ENCODE results near the gene HASPIN. TPM values are rescaled to one million over a fixed set of nuclear protein-coding genes. Genes with fewer than 3 reads are reported as not detected.

HASPIN gene
- total RNA-seq, 1 donor from 2014 or later, result 2.3 TPM

DNA sequence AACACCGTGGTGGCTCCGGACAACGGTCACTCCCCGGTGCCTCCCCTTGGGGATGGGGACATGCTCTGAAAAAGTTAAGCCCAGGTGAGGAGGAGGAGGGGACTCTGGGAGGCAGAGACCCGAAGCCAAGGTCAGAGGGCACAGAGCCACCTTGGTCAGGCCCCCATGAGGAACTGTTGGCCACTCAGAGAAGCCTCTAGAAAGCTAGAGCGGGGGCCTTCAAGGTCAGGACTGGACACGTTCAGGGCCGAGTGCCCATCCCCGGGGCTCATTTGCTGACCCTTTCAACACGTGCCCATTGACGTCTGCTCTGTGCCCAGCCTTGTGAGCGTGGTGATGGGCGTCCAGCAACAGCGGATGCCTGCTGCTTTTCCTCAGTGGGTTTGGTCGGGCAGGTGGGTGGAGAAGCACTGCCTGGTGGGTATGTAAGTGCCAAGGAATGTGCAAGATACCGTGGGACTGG, 38.2 kb downstream of the HASPIN start:
- peaks cover 8% of the 10 kb centered on the region for H3K9me3 Mint-ChIP-seq (ENCODE audit: unreplicated experiment)

DNA sequence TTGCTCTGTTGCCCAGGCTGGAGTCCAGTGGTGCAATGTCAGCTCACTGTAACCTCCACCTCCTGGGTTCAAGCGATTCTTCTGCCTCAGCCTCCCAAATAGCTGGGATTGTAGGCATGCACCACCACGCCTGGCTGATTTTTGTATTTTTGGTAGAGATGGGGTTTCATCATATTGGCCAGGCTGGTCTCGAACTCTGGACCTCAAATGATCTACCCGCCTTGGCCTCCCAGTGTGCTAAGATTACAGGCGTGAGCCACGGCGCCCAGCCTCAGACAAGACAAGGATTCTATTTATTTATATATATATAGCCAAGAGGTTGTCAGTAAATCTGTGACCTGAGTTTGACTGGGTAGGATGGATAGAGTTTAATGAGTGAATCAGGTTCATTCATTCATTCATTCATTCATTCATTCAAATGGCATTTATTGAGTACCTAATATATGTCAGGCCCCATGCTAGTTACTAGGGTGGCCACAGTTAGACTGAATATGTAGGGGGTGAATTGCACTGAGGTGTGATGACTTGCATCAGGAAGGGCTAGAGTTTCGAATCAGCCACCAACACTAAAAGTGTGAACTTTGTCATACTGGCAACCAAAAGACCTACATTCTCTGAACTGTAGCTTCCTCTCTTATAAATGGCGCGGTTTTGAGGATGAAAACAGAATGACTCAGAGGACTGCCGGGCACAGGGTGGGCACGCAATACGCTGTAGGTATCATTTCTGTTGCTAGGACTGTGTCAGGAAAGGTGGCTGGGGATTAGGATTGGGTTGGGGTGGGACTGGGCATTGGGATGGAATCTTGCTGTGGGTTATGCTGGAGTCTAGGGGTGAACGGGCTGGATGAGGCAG, 39.4 kb downstream of the HASPIN start:
- H3K36me3 Mint-ChIP-seq (ENCODE audit: unreplicated experiment), result peaks cover 24% of the 10 kb centered on the region
- peaks cover 5% of the 10 kb centered on the region for H3K27me3 Mint-ChIP-seq (ENCODE audit: unreplicated experiment)
- DNase-seq, result no peak
- no peak overlapping the region for H3K4me3 Mint-ChIP-seq (ENCODE audit: unreplicated experiment)
- no peaks in the 10 kb centered on the region for H3K4me1 Mint-ChIP-seq (ENCODE audit: low read depth, unreplicated experiment)
- peaks cover 8% of the 10 kb centered on the region for H3K9me3 Mint-ChIP-seq (ENCODE audit: unreplicated experiment)
- TF ChIP-seq, protein P1, sequence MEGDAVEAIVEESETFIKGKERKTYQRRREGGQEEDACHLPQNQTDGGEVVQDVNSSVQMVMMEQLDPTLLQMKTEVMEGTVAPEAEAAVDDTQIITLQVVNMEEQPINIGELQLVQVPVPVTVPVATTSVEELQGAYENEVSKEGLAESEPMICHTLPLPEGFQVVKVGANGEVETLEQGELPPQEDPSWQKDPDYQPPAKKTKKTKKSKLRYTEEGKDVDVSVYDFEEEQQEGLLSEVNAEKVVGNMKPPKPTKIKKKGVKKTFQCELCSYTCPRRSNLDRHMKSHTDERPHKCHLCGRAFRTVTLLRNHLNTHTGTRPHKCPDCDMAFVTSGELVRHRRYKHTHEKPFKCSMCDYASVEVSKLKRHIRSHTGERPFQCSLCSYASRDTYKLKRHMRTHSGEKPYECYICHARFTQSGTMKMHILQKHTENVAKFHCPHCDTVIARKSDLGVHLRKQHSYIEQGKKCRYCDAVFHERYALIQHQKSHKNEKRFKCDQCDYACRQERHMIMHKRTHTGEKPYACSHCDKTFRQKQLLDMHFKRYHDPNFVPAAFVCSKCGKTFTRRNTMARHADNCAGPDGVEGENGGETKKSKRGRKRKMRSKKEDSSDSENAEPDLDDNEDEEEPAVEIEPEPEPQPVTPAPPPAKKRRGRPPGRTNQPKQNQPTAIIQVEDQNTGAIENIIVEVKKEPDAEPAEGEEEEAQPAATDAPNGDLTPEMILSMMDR (IDR thresholded peaks at IDR 0.05; ENCODE audit: partially characterized antibody, unreplicated experiment), result no peak
- no peak overlapping the region for H3K27ac Mint-ChIP-seq (ENCODE audit: unreplicated experiment)

More for the DNA sequence above, 38.2 kb downstream of the HASPIN start:
- peaks cover 5% of the 10 kb centered on the region for H3K27me3 Mint-ChIP-seq (ENCODE audit: unreplicated experiment)
- no peak overlapping the region for H3K27ac Mint-ChIP-seq (ENCODE audit: unreplicated experiment)
- no peak overlapping the region for H3K4me3 Mint-ChIP-seq (ENCODE audit: unreplicated experiment)
- peaks cover 24% of the 10 kb centered on the region for H3K36me3 Mint-ChIP-seq (ENCODE audit: unreplicated experiment)
- no peaks in the 10 kb centered on the region for H3K4me1 Mint-ChIP-seq (ENCODE audit: low read depth, unreplicated experiment)
- TF ChIP-seq, protein P1 (IDR thresholded peaks at IDR 0.05; ENCODE audit: partially characterized antibody, unreplicated experiment), result no peak
- DNase-seq, result no peak

DNA sequence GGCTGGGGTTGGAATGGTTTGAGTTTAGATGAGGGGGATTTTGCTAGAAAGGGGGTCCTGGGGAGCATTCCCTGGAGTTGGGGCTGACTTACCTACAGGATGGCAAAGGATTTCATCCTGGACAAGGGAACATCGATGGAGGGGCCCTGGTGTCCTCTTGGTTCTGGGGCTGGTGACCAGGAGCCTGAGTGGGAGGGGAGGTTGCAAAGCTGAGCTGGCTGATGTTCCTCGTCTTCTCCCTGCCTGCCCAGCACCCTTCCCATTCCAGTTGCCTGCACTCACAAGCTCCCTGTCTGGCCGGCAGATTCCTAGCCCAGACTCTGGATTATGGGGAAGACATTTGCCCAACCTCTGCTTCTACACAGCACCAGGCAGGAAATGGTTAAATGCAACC, 40.1 kb downstream of the HASPIN start:
- H3K4me3 Mint-ChIP-seq (ENCODE audit: unreplicated experiment), result no peak overlapping the region
- peaks cover 24% of the 10 kb centered on the region for H3K36me3 Mint-ChIP-seq (ENCODE audit: unreplicated experiment)

DNA sequence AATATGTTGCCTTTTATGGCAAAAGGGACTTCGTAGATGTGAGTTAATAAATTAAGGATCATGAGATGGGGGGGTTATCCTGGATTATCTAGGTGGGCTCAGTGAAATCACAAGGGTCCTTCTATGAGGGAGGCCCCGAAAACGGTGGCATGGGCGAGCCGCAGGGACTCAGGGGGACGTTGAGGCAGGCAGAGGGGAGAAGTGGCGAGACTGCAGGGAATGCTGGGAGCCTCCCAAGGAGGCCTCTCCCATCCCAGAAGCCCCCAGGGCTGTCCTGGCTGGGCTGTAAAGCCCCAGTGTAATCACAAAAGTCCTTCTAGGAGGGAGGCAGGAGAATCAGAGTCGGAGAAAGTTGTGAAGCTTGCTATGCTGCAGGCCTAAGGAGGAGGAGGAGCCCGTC, 42.3 kb downstream of the HASPIN start:
- DNase-seq, result no peak
- H3K36me3 Mint-ChIP-seq (ENCODE audit: unreplicated experiment), result peaks cover 10% of the 10 kb centered on the region
- peaks cover 5% of the 10 kb centered on the region for H3K9me3 Mint-ChIP-seq (ENCODE audit: unreplicated experiment)
- H3K27ac Mint-ChIP-seq (ENCODE audit: unreplicated experiment), result no peak overlapping the region
- peaks cover 4% of the 10 kb centered on the region for H3K27me3 Mint-ChIP-seq (ENCODE audit: unreplicated experiment)
- TF ChIP-seq, protein P1 (IDR thresholded peaks at IDR 0.05; ENCODE audit: partially characterized antibody, unreplicated experiment), result no peak
- no peak overlapping the region for H3K4me3 Mint-ChIP-seq (ENCODE audit: unreplicated experiment)
- H3K4me1 Mint-ChIP-seq (ENCODE audit: low read depth, unreplicated experiment), result peaks cover 5% of the 10 kb centered on the region

More for the DNA sequence above, 40.1 kb downstream of the HASPIN start:
- DNase-seq, result no peak
- TF ChIP-seq, protein P1 (IDR thresholded peaks at IDR 0.05; ENCODE audit: partially characterized antibody, unreplicated experiment), result no peak
- Mint-ChIP-seq H3K4me1 (ENCODE audit: low read depth, unreplicated experiment) (no peaks in the 10 kb centered on the region), H3K9me3 (ENCODE audit: unreplicated experiment) (peaks cover 8% of the 10 kb centered on the region), H3K27ac (ENCODE audit: unreplicated experiment) (no peak overlapping the region), H3K27me3 (ENCODE audit: unreplicated experiment) (peaks cover 5% of the 10 kb centered on the region)

DNA sequence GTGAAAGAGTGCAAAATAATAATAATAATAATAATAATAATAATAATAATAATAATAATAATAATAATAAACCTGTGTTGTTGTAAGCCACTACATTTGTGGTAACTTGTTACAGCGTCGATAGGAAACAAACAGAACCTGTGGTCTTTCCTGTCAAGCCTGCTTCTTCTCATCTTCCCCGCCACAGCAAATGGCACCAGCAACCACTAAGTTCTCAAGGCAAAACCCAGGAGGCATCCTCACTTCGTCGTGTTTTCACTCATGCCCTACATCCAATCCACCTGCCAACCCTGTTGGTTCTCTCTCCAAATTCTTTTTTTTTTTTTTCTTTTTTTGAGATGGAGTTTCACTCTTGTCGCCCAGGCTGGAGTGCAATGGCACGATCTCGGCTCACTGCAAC, 43.1 kb downstream of the HASPIN start:
- TF ChIP-seq, protein P1 (IDR thresholded peaks at IDR 0.05; ENCODE audit: partially characterized antibody, unreplicated experiment), result no peak
- peaks cover 7% of the 10 kb centered on the region for H3K36me3 Mint-ChIP-seq (ENCODE audit: unreplicated experiment)
- peaks cover 5% of the 10 kb centered on the region for H3K4me1 Mint-ChIP-seq (ENCODE audit: low read depth, unreplicated experiment)
- no peak for DNase-seq
- H3K27ac Mint-ChIP-seq (ENCODE audit: unreplicated experiment), result no peak overlapping the region
- peaks cover 5% of the 10 kb centered on the region for H3K27me3 Mint-ChIP-seq (ENCODE audit: unreplicated experiment)
- H3K9me3 Mint-ChIP-seq (ENCODE audit: unreplicated experiment), result peaks cover 5% of the 10 kb centered on the region
- H3K4me3 Mint-ChIP-seq (ENCODE audit: unreplicated experiment), result no peak overlapping the region

All from glutamatergic neuron (in vitro differentiated cells).